Progenitor cell of endocrine pancreas (in vitro differentiated cells): ENCODE measurements around the gene ITPR3. TPM values are rescaled to one million over a fixed set of nuclear protein-coding genes. Genes with fewer than 3 reads are reported as not detected.

ENCODE experiments used
- DNase-seq: peaks from one replicate; pipeline ENCODE4 v3.0.0; 2021; ENCODE audit warnings: low spot score; ENCODE audit not compliant: unreplicated experiment
- H3K27ac Mint-ChIP-seq: 2 replicates; pipeline ENCODE4 v1.8.0; 2021; ENCODE audit warnings: mild to moderate bottlenecking, moderate library complexity, mixed read lengths
- H3K27me3 Mint-ChIP-seq: 2 replicates; pipeline ENCODE4 v1.8.0; 2021; ENCODE audit warnings: mixed read lengths
- H3K36me3 Mint-ChIP-seq: 2 replicates; pipeline ENCODE4 v1.8.0; 2022; ENCODE audit warnings: mixed read lengths; ENCODE audit not compliant: insufficient read depth
- H3K4me1 Mint-ChIP-seq: 2 replicates; pipeline ENCODE4 v1.8.0; 2021; ENCODE audit warnings: low read depth, mixed read lengths
- H3K4me3 Mint-ChIP-seq: 2 replicates; pipeline ENCODE4 v1.8.0; 2021; ENCODE audit warnings: low read depth, mild to moderate bottlenecking, moderate library complexity, mixed read lengths
- H3K9me3 Mint-ChIP-seq: 2 replicates; pipeline ENCODE4 v1.8.0; 2021; ENCODE audit warnings: low read depth, mixed read lengths
- total RNA-seq: library from RNA; stranded (reverse); gene quantifications from 2 replicates; pipeline ENCODE4 v1.2.1, GENCODE V29; 2021
- TF ChIP-seq, protein P1 (sequence below): fragments of 200-600 bp; sonication (generic); IDR thresholded peaks from one replicate; pipeline ENCODE4 v1.5.0; 2021; ENCODE audit warnings: antibody characterized with exemption, mild to moderate bottlenecking; ENCODE audit not compliant: unreplicated experiment

The ITPR3 gene
- total RNA-seq, 1 donor from 2014 or later, result 28.3 TPM

DNA sequence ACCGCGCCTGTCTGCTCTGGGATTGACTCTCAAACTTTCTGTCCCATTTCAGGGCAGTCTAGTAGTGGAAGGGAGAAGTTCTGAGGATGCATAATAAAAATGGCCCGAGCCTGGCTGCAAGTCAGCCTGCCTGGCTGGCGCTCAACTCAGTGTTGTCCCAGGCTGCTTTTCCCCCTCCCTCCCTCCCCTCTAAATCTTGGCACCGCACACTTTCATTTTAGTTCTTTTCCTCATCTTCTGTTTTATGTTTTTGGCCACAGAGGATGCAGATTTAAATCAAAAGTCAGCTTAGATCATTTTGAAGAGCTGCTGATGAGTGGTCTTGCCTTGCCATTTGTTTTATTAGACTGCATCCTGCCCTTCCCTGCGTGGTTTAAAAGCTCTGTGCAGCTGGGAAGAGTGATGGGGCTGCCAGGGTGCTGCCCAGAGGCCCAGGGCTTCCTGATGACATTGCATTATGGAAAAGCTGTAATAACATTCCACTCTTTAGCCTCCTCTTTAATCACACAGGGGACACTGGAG lies 96.9 kb downstream of the ITPR3 start:
- H3K9me3 Mint-ChIP-seq, result no peaks in the 10 kb centered on the region
- TF ChIP-seq, protein P1, sequence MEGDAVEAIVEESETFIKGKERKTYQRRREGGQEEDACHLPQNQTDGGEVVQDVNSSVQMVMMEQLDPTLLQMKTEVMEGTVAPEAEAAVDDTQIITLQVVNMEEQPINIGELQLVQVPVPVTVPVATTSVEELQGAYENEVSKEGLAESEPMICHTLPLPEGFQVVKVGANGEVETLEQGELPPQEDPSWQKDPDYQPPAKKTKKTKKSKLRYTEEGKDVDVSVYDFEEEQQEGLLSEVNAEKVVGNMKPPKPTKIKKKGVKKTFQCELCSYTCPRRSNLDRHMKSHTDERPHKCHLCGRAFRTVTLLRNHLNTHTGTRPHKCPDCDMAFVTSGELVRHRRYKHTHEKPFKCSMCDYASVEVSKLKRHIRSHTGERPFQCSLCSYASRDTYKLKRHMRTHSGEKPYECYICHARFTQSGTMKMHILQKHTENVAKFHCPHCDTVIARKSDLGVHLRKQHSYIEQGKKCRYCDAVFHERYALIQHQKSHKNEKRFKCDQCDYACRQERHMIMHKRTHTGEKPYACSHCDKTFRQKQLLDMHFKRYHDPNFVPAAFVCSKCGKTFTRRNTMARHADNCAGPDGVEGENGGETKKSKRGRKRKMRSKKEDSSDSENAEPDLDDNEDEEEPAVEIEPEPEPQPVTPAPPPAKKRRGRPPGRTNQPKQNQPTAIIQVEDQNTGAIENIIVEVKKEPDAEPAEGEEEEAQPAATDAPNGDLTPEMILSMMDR, result no peak
- peaks cover 2% of the 10 kb centered on the region for H3K27me3 Mint-ChIP-seq
- no peak overlapping the region for H3K27ac Mint-ChIP-seq
- no peaks in the 10 kb centered on the region for H3K36me3 Mint-ChIP-seq
- H3K4me1 Mint-ChIP-seq, result peaks cover 43% of the 10 kb centered on the region
- no peak for DNase-seq
- H3K4me3 Mint-ChIP-seq, result no peak overlapping the region

DNA sequence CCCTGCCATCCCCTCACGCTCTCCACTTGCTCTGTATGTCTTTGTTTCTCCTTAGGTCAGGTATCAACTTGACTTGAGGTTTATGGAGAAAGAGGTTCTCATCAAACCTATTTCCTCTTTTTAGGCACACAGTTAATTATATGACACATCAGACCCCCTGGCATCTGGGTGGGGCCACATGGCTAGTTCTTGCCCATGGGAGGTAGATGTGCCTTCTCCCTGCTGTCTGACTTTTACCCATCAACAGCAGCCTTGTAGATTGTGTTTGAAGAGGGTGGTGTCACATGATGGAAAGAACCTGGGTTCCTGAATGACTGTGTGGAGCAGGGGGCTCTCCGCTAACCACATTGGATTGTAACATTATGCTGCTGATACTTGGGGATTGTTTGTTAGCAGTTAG lies 97.6 kb downstream of the ITPR3 start:
- Mint-ChIP-seq H3K36me3 (no peaks in the 10 kb centered on the region), H3K4me1 (peaks cover 43% of the 10 kb centered on the region), H3K27ac (no peak overlapping the region), H3K4me3 (no peak overlapping the region), H3K9me3 (no peaks in the 10 kb centered on the region), H3K27me3 (peaks cover 8% of the 10 kb centered on the region)
- DNase-seq, result no peak
- TF ChIP-seq, protein P1, result no peak

DNA sequence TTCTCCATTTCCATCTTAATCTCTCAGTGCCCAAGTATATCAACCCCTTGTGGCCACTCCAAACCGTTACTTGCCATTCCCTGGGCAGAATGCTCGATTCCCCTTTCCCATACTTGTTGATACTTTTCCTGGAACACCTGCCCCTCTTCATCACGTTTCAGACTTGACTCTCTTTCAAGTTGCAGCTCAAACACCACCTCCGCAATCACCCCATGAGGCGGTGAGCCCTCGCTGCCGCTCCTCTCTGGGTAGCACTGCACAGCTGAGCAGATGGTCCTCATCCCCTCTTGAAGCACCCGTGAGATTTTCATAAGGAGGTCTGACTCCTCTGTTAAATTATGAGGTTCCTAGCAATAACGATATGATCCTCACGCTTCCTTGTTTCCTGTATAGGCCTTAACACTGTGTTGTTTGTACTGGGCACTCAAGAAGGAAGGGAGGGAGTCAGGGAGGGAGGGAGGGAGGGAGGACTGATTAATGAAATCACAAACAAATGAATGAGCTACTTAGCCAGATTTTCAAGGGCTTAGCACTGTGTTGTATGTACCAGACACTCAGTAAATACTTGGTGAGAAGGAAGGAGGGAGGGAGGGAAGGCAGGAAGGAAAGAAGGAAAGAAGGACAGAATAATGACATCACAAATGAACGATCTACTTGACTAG lies 98.3 kb downstream of the ITPR3 start:
- no peak for DNase-seq
- Mint-ChIP-seq H3K27me3 (peaks cover 14% of the 10 kb centered on the region), H3K36me3 (no peaks in the 10 kb centered on the region), H3K27ac (peak overlapping the region; percentile 9), H3K4me3 (no peak overlapping the region), H3K4me1 (peaks cover 43% of the 10 kb centered on the region), H3K9me3 (no peaks in the 10 kb centered on the region)
- TF ChIP-seq, protein P1, result no peak

DNA sequence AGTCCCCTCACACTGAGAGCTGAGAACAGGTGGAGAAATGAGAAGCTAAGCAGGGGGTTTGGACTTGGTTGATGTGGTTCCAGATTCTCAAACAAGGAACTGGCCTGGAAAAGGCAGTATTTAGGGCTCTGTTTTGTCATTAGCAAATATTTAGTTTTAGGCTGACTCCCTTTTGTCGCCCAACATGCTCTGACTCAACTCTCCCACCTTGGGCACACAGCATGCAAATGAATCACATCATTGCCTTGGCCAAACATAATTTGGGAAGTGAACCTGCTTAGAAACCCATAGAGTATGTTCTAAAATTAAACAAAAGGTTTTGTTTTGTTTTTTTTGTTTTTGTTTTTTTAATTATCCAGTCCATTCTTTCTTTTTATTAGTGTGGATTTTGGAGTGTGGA lies 99.9 kb downstream of the ITPR3 start:
- H3K4me1 Mint-ChIP-seq, result peaks cover 40% of the 10 kb centered on the region

DNA sequence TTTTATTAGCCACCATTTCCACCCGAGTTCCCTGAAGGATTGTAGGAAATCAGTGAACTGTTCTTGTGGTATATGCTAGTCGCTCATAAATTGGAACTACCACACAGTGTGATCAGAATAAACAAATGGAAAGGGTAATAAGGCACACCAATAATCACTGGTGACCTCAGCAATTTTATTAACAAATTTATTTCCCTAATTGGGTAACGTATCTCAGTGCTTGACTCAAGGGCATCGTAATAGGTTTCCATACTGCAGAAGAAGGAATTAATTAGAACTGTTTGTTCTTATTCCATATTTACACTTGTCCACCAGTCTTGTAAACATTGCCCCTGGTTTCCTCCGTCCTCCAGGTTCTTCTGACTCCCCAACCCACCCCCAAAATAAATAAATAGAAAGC lies 100.4 kb downstream of the ITPR3 start:
- no peak for DNase-seq
- no peak overlapping the region for H3K27ac Mint-ChIP-seq
- H3K36me3 Mint-ChIP-seq, result no peaks in the 10 kb centered on the region
- peaks cover 23% of the 10 kb centered on the region for H3K27me3 Mint-ChIP-seq
- no peaks in the 10 kb centered on the region for H3K9me3 Mint-ChIP-seq
- H3K4me1 Mint-ChIP-seq, result peaks cover 38% of the 10 kb centered on the region
- no peak overlapping the region for H3K4me3 Mint-ChIP-seq
- TF ChIP-seq, protein P1, result no peak

More for the DNA sequence above, 99.9 kb downstream of the ITPR3 start:
- Mint-ChIP-seq H3K4me3 (no peak overlapping the region), H3K27me3 (peaks cover 22% of the 10 kb centered on the region), H3K9me3 (no peaks in the 10 kb centered on the region), H3K36me3 (no peaks in the 10 kb centered on the region), H3K27ac (peak overlapping the region; percentile 21)
- TF ChIP-seq, protein P1, result no peak
- no peak for DNase-seq
